Mesendoderm (in vitro differentiated cells): ENCODE results near the gene ZNF341.
A peak's percentile ranks its signal among the peaks of the same experiment; 100 is the strongest.

Experiments used
- DNase-seq: peaks from one replicate; pipeline ENCODE4 v3.0.0; 2013
- H2AK5ac ChIP-seq: 2 replicates; pipeline ENCODE4 v1.6.1; 2013; ENCODE audit warnings: low read length, inconsistent platforms
- H2BK120ac ChIP-seq: 2 replicates; pipeline ENCODE4 v1.6.1; 2013; ENCODE audit warnings: low read depth, mild to moderate bottlenecking, low read length, moderate library complexity, mixed read lengths
- H2BK15ac ChIP-seq: replicated peaks from 2 replicates; pipeline ENCODE4 v1.6.1; 2013; ENCODE audit warnings: low read depth, mild to moderate bottlenecking, moderate library complexity
- H2BK5ac ChIP-seq: 2 replicates; pipeline ENCODE4 v1.6.1; 2013; ENCODE audit warnings: low read length, inconsistent platforms
- H3K18ac ChIP-seq: 2 replicates; pipeline ENCODE4 v1.6.1; 2013; ENCODE audit warnings: mild to moderate bottlenecking, low read length, mixed read lengths
- H3K23ac ChIP-seq: one replicate; pipeline ENCODE4 v1.6.1; 2013; ENCODE audit warnings: low read length
- H3K27ac ChIP-seq: 2 replicates; pipeline ENCODE4 v1.5.1; 2013; ENCODE audit warnings: low read depth, mild to moderate bottlenecking, inconsistent platforms, low read length, moderate library complexity
- H3K27me3 ChIP-seq: 2 replicates; pipeline ENCODE4 v1.6.1; 2013; ENCODE audit warnings: low read length, control low read depth, mild to moderate bottlenecking, inconsistent platforms; ENCODE audit not compliant: insufficient read depth, poor library complexity
- H3K36me3 ChIP-seq: 2 replicates; pipeline ENCODE4 v1.6.1; 2013; ENCODE audit warnings: low read length, inconsistent platforms; ENCODE audit not compliant: control insufficient read depth, insufficient read depth
- H3K4ac ChIP-seq: one replicate; pipeline ENCODE4 v1.6.1; 2013; ENCODE audit warnings: low read depth, mild to moderate bottlenecking, low read length, moderate library complexity
- H3K4me1 ChIP-seq: 2 replicates; pipeline ENCODE4 v1.6.1; 2013; ENCODE audit warnings: low read depth, low read length, inconsistent platforms; ENCODE audit not compliant: control insufficient read depth
- H3K4me2 ChIP-seq: 2 replicates; pipeline ENCODE4 v1.6.1; 2013; ENCODE audit warnings: low read length
- H3K4me3 ChIP-seq: 2 replicates; pipeline ENCODE4 v1.5.1; 2013; ENCODE audit warnings: mild to moderate bottlenecking, low read length
- H3K56ac ChIP-seq: one replicate; pipeline ENCODE4 v1.6.1; 2013; ENCODE audit warnings: low read length
- H3K79me1 ChIP-seq: 2 replicates; pipeline ENCODE4 v1.6.1; 2013; ENCODE audit warnings: low read length, inconsistent platforms
- H3K79me2 ChIP-seq: 2 replicates; pipeline ENCODE4 v1.6.1; 2013; ENCODE audit warnings: mild to moderate bottlenecking, low read length; ENCODE audit not compliant: control insufficient read depth, insufficient read depth
- H3K9ac ChIP-seq: 2 replicates; pipeline ENCODE4 v1.6.1; 2013; ENCODE audit warnings: low read length, inconsistent platforms
- H4K5ac ChIP-seq: one replicate; pipeline ENCODE4 v1.6.1; 2013; ENCODE audit warnings: low read length
- H4K8ac ChIP-seq: one replicate; pipeline ENCODE4 v1.6.1; 2013; ENCODE audit warnings: low read depth, mild to moderate bottlenecking, control low read depth, low read length, moderate library complexity
- WGBS: extraction: QIAGEN DNeasy Blood & Tissue Kit; methylation state at CpG from one replicate; pipeline ENCODE4 v1.1.7; 2013; ENCODE audit warnings: low lambda C conversion rate, missing lambda C conversion rate; ENCODE audit not compliant: insufficient coverage; ENCODE audit errors: extremely low coverage; 5-methylcytosine and 5-hydroxymethylcytosine counted together

Gene ZNF341

GRCh38 chr20:33789109-33789857 is 57.5 kb downstream of the ZNF341 start:
- Histone ChIP-seq H3K79me2 (no peaks in the 10 kb centered on the region), H3K4me2 (no peak overlapping the region), H3K27ac (no peak overlapping the region), H3K9ac (no peak overlapping the region), H3K4me3 (no peak overlapping the region), H2BK5ac (no peak overlapping the region), H3K18ac (no peak overlapping the region), H3K27me3 (no peaks in the 10 kb centered on the region), H4K5ac (no peak overlapping the region), H3K4ac (no peak overlapping the region), H2BK120ac (no peak overlapping the region), H2AK5ac (no peak overlapping the region), H4K8ac (no peak overlapping the region), H3K79me1 (no peaks in the 10 kb centered on the region), H3K36me3 (peaks cover 1% of the 10 kb centered on the region), H3K23ac (no peak overlapping the region), H3K56ac (no peak overlapping the region), H2BK15ac (no peak overlapping the region), H3K4me1 (no peaks in the 10 kb centered on the region)
- WGBS: no CpG with 5 or more reads among the region's 11 CpGs
- DNase-seq: peak; percentile 34

GRCh38 chr20:33789858-33790182 is 58.0 kb downstream of the ZNF341 start:
- H4K8ac ChIP-seq: no peak overlapping the region
- no peak overlapping the region for H2BK15ac ChIP-seq
- no peak overlapping the region for H4K5ac ChIP-seq
- H3K36me3 ChIP-seq: peaks cover 1% of the 10 kb centered on the region
- no peak overlapping the region for H3K9ac ChIP-seq
- H3K18ac ChIP-seq: no peak overlapping the region
- H2AK5ac ChIP-seq: no peak overlapping the region
- no peak overlapping the region for H3K23ac ChIP-seq
- DNase-seq: no peak
- H3K4me2 ChIP-seq: no peak overlapping the region
- no peaks in the 10 kb centered on the region for H3K4me1 ChIP-seq
- H3K56ac ChIP-seq: no peak overlapping the region
- no peaks in the 10 kb centered on the region for H3K79me1 ChIP-seq
- no peaks in the 10 kb centered on the region for H3K79me2 ChIP-seq
- no peak overlapping the region for H3K4ac ChIP-seq
- H2BK120ac ChIP-seq: no peak overlapping the region
- H3K4me3 ChIP-seq: no peak overlapping the region
- no peak overlapping the region for H2BK5ac ChIP-seq
- no peaks in the 10 kb centered on the region for H3K27me3 ChIP-seq
- H3K27ac ChIP-seq: no peak overlapping the region
- no CpG with 5 or more reads among the region's 5 CpGs for WGBS

GRCh38 chr20:33790566-33790965 is 58.8 kb downstream of the ZNF341 start:
- Histone ChIP-seq H3K4me3 (no peak overlapping the region), H3K27ac (no peak overlapping the region)

GRCh38 chr20:33791021-33791420 is 59.2 kb downstream of the ZNF341 start:
- Histone ChIP-seq H2BK5ac (no peak overlapping the region), H3K4ac (no peak overlapping the region), H3K56ac (no peak overlapping the region), H3K79me1 (no peaks in the 10 kb centered on the region), H3K27me3 (no peaks in the 10 kb centered on the region), H3K79me2 (no peaks in the 10 kb centered on the region), H4K8ac (no peak overlapping the region), H3K27ac (no peak overlapping the region), H3K18ac (no peak overlapping the region), H3K4me2 (no peak overlapping the region), H4K5ac (no peak overlapping the region), H2BK15ac (no peak overlapping the region), H3K4me3 (no peak overlapping the region), H3K9ac (no peak overlapping the region), H3K4me1 (no peaks in the 10 kb centered on the region), H3K36me3 (peaks cover 1% of the 10 kb centered on the region), H2AK5ac (no peak overlapping the region), H2BK120ac (no peak overlapping the region), H3K23ac (no peak overlapping the region)
- no peak for DNase-seq
- WGBS: no CpG with 5 or more reads among the region's 31 CpGs

More at GRCh38 chr20:33790566-33790965, 58.8 kb downstream of the ZNF341 start:
- Histone ChIP-seq H2BK15ac (no peak overlapping the region), H3K27me3 (no peaks in the 10 kb centered on the region), H4K5ac (no peak overlapping the region), H3K4me2 (no peak overlapping the region), H3K23ac (no peak overlapping the region), H3K18ac (no peak overlapping the region), H3K4me1 (no peaks in the 10 kb centered on the region), H2BK120ac (no peak overlapping the region), H2BK5ac (no peak overlapping the region), H4K8ac (no peak overlapping the region), H2AK5ac (no peak overlapping the region), H3K79me1 (no peaks in the 10 kb centered on the region), H3K4ac (no peak overlapping the region), H3K79me2 (no peaks in the 10 kb centered on the region), H3K36me3 (peaks cover 1% of the 10 kb centered on the region), H3K56ac (no peak overlapping the region), H3K9ac (no peak overlapping the region)
- DNase-seq: no peak
- WGBS: no CpG with 5 or more reads among the region's 11 CpGs

- Histone ChIP-seq H3K4me2 (no peak overlapping the region), H3K36me3 (peaks cover 1% of the 10 kb centered on the region), H3K56ac (no peak overlapping the region), H4K5ac (no peak overlapping the region), H2BK120ac (no peak overlapping the region), H4K8ac (no peak overlapping the region), H2AK5ac (no peak overlapping the region), H3K23ac (no peak overlapping the region), H3K18ac (no peak overlapping the region), H3K27me3 (no peaks in the 10 kb centered on the region), H2BK5ac (no peak overlapping the region), H3K9ac (no peak overlapping the region), H3K79me1 (no peaks in the 10 kb centered on the region), H2BK15ac (no peak overlapping the region), H3K27ac (no peak overlapping the region), H3K4ac (no peak overlapping the region), H3K4me3 (no peak overlapping the region), H3K79me2 (no peaks in the 10 kb centered on the region), H3K4me1 (no peaks in the 10 kb centered on the region)
- DNase-seq: no peak
- no CpG with 5 or more reads among the region's 9 CpGs for WGBS
These were observed 59.7 kb downstream of the ZNF341 start for GRCh38 chr20:33791540-33791939.
